GM23338 (cell line): Measurements from ENCODE around the gene ADPRHL1. TPM values are rescaled to one million over a fixed set of nuclear protein-coding genes. Genes with fewer than 3 reads are reported as not detected.

Source experiments
- ATAC-seq: fragments of 200-7000 bp; cut with Tn5 transposase; 3 replicates; pipeline ENCODE4 v1.9.1; 2020
- DNase-seq: peaks from one replicate; pipeline ENCODE4 v3.0.0-alpha.2; 2015; ENCODE audit warnings: low spot score
- H2AFZ ChIP-seq: fragments of 200-600 bp; sonication (generic); 2 replicates; pipeline ENCODE4 v1.8.0; 2016; ENCODE audit warnings: antibody characterized with exemption, mild to moderate bottlenecking, moderate library complexity
- H3F3A ChIP-seq: fragments of 200-600 bp; sonication (generic); replicated peaks from 2 replicates; pipeline ENCODE4 v1.8.0; 2017; ENCODE audit warnings: antibody characterized with exemption, mixed run types, low read depth
- H3K27ac ChIP-seq: fragments of 200-600 bp; sonication (generic); 2 replicates; pipeline ENCODE4 v1.6.1; 2016; ENCODE audit warnings: low read depth
- H3K27me3 ChIP-seq: fragments of 200-600 bp; sonication (generic); 2 replicates; pipeline ENCODE4 v1.8.0; 2016; ENCODE audit warnings: mild to moderate bottlenecking, mixed run types, moderate library complexity; ENCODE audit not compliant: insufficient read depth
- H3K36me3 ChIP-seq: fragments of 200-600 bp; sonication (generic); 2 replicates; pipeline ENCODE4 v1.8.0; 2016; ENCODE audit warnings: mild to moderate bottlenecking; ENCODE audit not compliant: insufficient read depth
- H3K4me1 ChIP-seq: fragments of 200-600 bp; sonication (generic); 2 replicates; pipeline ENCODE4 v1.8.0; 2016; ENCODE audit warnings: mild to moderate bottlenecking, moderate library complexity; ENCODE audit not compliant: insufficient read depth
- H3K4me2 ChIP-seq: fragments of 200-600 bp; sonication (generic); 2 replicates; pipeline ENCODE4 v1.7.1; 2017; ENCODE audit warnings: mixed run types
- H3K4me3 ChIP-seq: fragments of 200-600 bp; sonication (generic); 2 replicates; pipeline ENCODE4 v1.6.1; 2016; ENCODE audit warnings: mixed run types
- H3K79me2 ChIP-seq: fragments of 200-600 bp; sonication (generic); replicated peaks from 2 replicates; pipeline ENCODE4 v1.8.0; 2017; ENCODE audit warnings: mild to moderate bottlenecking; ENCODE audit not compliant: insufficient read depth
- H3K9me2 ChIP-seq: fragments of 200-600 bp; sonication (generic); 2 replicates; pipeline ENCODE4 v1.8.0; 2017; ENCODE audit not compliant: insufficient read depth
- H4K20me1 ChIP-seq: fragments of 200-600 bp; sonication (generic); replicated peaks from 2 replicates; pipeline ENCODE4 v1.8.0; 2017; ENCODE audit warnings: mild to moderate bottlenecking; ENCODE audit not compliant: insufficient read depth
- H3K27ac Mint-ChIP-seq: 2 replicates; pipeline ENCODE4 v1.8.0; 2020; ENCODE audit warnings: inconsistent platforms, mild to moderate bottlenecking, moderate library complexity, mixed read lengths
- H3K27me3 Mint-ChIP-seq: 3 replicates; pipeline ENCODE4 v1.8.0; 2022; ENCODE audit warnings: low read depth, mild to moderate bottlenecking, moderate library complexity, mixed read lengths, inconsistent platforms; ENCODE audit not compliant: insufficient read depth, poor library complexity
- H3K36me3 Mint-ChIP-seq: 3 replicates; pipeline ENCODE4 v1.8.0; 2021; ENCODE audit warnings: low read depth, mild to moderate bottlenecking, inconsistent platforms, moderate library complexity, mixed read lengths
- H3K4me1 Mint-ChIP-seq: 3 replicates; pipeline ENCODE4 v1.8.0; 2020; ENCODE audit warnings: mild to moderate bottlenecking, inconsistent platforms, mixed read lengths
- H3K4me3 Mint-ChIP-seq: 3 replicates; pipeline ENCODE4 v1.8.0; 2021; ENCODE audit warnings: moderate library complexity, mild to moderate bottlenecking, inconsistent platforms, mixed read lengths
- H3K9me3 Mint-ChIP-seq: 3 replicates; pipeline ENCODE4 v1.8.0; 2020; ENCODE audit warnings: moderate library complexity, mild to moderate bottlenecking, inconsistent platforms, mixed read lengths
- CREB1 ChIP-seq: fragments of 250-450 bp; sonication (Bioruptor Pico); IDR thresholded peaks from 2 replicates; pipeline ENCODE4 v1.5.0; 2020; ENCODE audit warnings: low read depth, mild to moderate bottlenecking, moderate library complexity
- CTCF ChIP-seq, 2 experiments: fragments of 200-600 bp in 1 of 2; sonication (generic) in 1 of 2; conservative IDR thresholded peaks; 2 replicates each; pipeline versions ENCODE4 v1.5.1 to v1.6.1; 2016 to 2017; ENCODE audit warnings: antibody characterized with exemption in 2 of 2, low read depth in 2 of 2, mild to moderate bottlenecking in 2 of 2, moderate library complexity in 1 of 2
- ETS1 ChIP-seq: IDR thresholded peaks from 2 replicates; pipeline ENCODE4 v1.6.1; 2016; ENCODE audit warnings: antibody characterized with exemption
- EZH2 ChIP-seq: fragments of 200-600 bp; sonication (generic); IDR thresholded peaks from one replicate; pipeline ENCODE4 v1.8.0; 2017; ENCODE audit warnings: antibody characterized with exemption, mild to moderate bottlenecking, low read depth; ENCODE audit not compliant: unreplicated experiment
- EZH2phosphoT487 ChIP-seq: fragments of 200-600 bp; sonication (generic); IDR thresholded peaks from one replicate; pipeline ENCODE4 v1.8.1; 2018; ENCODE audit warnings: antibody characterized with exemption; ENCODE audit not compliant: unreplicated experiment
- JUNB ChIP-seq: IDR thresholded peaks from one replicate; pipeline ENCODE4 v1.6.1; 2016; ENCODE audit warnings: antibody characterized with exemption; ENCODE audit not compliant: unreplicated experiment
- NANOG ChIP-seq: IDR thresholded peaks from 2 replicates; pipeline ENCODE4 v1.6.1; 2016; ENCODE audit warnings: antibody characterized with exemption, borderline replicate concordance
- POLR2AphosphoS5 ChIP-seq: IDR thresholded peaks from 2 replicates; pipeline ENCODE4 v1.6.1; 2016; ENCODE audit warnings: antibody characterized with exemption, low read depth
- REST ChIP-seq: IDR thresholded peaks from one replicate; pipeline ENCODE4 v1.6.1; 2018; ENCODE audit warnings: antibody characterized with exemption; ENCODE audit not compliant: unreplicated experiment
- STAT1 ChIP-seq: IDR thresholded peaks from one replicate; pipeline ENCODE4 v1.6.1; 2016; ENCODE audit warnings: antibody characterized with exemption; ENCODE audit not compliant: unreplicated experiment
- ZNF114 ChIP-seq: fragments of 250-450 bp; sonication (Bioruptor Pico); IDR thresholded peaks from 2 replicates; pipeline ENCODE4 v1.5.0; 2020; ENCODE audit warnings: mild to moderate bottlenecking, moderate library complexity
- ZNF331 ChIP-seq: fragments of 250-450 bp; sonication (Bioruptor Pico); IDR thresholded peaks from 2 replicates; pipeline ENCODE4 v1.5.0; 2020; ENCODE audit warnings: low read depth, mild to moderate bottlenecking, moderate library complexity
- ZNF462 ChIP-seq: fragments of 250-450 bp; sonication (Bioruptor Pico); IDR thresholded peaks from 2 replicates; pipeline ENCODE4 v1.5.0; 2020; ENCODE audit warnings: mild to moderate bottlenecking, moderate library complexity
- long read RNA-seq: library from polyadenylated mRNA; unstranded; transcript quantifications from one replicate; pipeline ENCODE4 v2.0.0, GENCODE V29; 2020; ENCODE audit not compliant: unreplicated experiment
- polyA plus RNA-seq: library from polyadenylated mRNA; unstranded; fragments of >200 nt; fragmentation: Nextera tagmentation; extraction: Ambion mirVana; gene quantifications from 2 replicates; pipeline ENCODE4 v1.2.1, GENCODE V29; 2016
- total RNA-seq: library from RNA; depleted of rRNA; stranded (reverse); fragments of >200 nt; shearing (Covaris generic); gene quantifications from 2 replicates; pipeline ENCODE4 v1.2.3, GENCODE V29; 2014; rRNA removed

The ADPRHL1 gene
- total RNA-seq (0.80 and 1.3 TPM in 2 replicates), polyA plus RNA-seq (0.96 and 1.0 TPM in 2 replicates)
- long read RNA-seq = 0 reads

DNA sequence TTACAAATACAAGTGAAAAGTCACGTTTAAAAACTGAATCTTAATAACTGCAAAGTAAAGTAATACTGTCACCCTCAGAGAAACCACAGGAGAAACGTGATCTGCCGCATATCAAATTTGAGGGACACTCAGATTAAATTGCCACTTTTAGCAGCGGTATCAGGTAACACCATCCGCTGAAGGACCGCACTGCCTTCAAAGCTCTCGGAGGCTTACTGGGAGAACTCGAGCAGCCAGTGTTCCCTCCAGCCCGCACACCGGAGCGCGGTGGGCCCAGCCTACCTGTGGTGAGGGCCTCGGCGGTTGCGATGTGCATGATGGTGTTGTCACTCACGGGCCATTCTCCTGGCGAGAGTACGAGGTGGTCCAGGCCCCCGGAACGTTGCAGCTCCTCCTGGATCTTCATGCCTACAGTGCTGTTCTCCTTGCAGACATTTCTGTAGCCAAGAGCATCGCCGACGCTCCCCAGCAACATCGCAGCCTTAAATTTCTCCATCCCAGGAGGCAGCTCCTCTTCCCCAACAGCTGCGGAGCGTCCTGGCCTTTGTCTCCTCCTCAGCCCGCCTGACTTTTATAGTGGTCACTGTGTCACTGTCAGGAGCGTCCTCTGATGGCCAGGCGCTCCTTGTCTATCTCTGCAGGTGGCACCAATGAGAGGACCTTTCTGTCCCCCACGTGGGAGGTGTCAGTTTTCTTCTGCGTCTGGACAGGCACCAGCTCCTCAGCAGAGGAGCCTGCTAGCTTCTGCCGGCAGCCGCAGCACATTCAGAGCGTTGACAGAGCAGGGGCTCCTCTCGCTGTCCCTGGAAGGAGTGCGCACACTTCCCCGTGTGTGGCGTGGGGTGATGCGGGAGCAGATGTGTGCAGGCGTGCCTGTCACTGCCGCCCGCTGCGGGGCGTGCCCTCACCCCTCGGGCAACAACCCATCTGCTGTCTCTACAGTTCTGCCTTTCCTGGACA lies at the start of gene ADPRHL1:
Gene ADPRHL1, minus strand, starts transcription at position 547 of the 960 bp plus-strand sequence. Its CDS starts 51 bp downstream, at position 496.
- H3K36me3 Mint-ChIP-seq = peaks cover 30% of the 10 kb centered on the region

More for the DNA sequence above, at the start of gene ADPRHL1:
- Histone ChIP-seq H3K27ac (0 out of 2 replicates have a peak within 1 kb of the TSS, but pooled peaks have one; percentile 26), H4K20me1 (no peaks in the 10 kb centered on the region; the same call in 1 of the 2 replicates), H3K4me2 (no peak within 1 kb of the TSS), H3K36me3 (peaks cover 22% of the 10 kb centered on the region; the same call in 1 of the 2 replicates), H3K9me2 (no peaks in the 10 kb centered on the region), H3K79me2 (no peaks in the 10 kb centered on the region), H2AFZ (no peak within 1 kb of the TSS), H3K27me3 (no peaks in the 10 kb centered on the region), H3K4me3 (no peak within 1 kb of the TSS), H3F3A (0 out of 2 replicates have a peak, but pooled peaks cover 8% of the 10 kb centered on the region), H3K4me1 (no peaks in the 10 kb centered on the region)
- Mint-ChIP-seq H3K27ac (no peak within 1 kb of the TSS), H3K9me3 (no peaks in the 10 kb centered on the region), H3K4me3 (no peak within 1 kb of the TSS; the same call in 2 of the 3 replicates), H3K4me1 (peaks cover 2% of the 10 kb centered on the region), H3K27me3 (peaks cover 17% of the 10 kb centered on the region)
- DNase-seq = no peak
- TF ChIP-seq ZNF114 (no peak), ZNF462 (CRISPR knock-in tag) (no peak), NANOG (no peak), ETS1 (no peak), EZH2 (no peak), EZH2phosphoT487 (no peak), STAT1 (no peak), CTCF (conservative IDR thresholded peaks at IDR 0.05; ENCODE audit: low read depth in 2 of 2) (no peak), ZNF331 (CRISPR knock-in tag) (no peak), CREB1 (CRISPR knock-in tag) (no peak), REST (no peak), JUNB (no peak), POLR2AphosphoS5 (no peak)
- ATAC-seq = no peak
